ENCODE results near the gene TOM1L2.
"Not testable (repeated sequence)": the region's sequence is repeated elsewhere in the genome, so short reads cannot be mapped to it uniquely, and the experiment has no call there.

TOM1L2 gene

GRCh38 chr17:17913695-17914332 lies 58.4 kb downstream of the TOM1L2 start:
- Histone ChIP-seq H3K4me2 (peak overlapping the region; percentile 2 to 76 (median 54); a peak in 20 of 22 replicates), H3K27ac (no peak overlapping the region), H3K4me1 (peaks cover 9 to 27% (median 13%) of the 10 kb centered on the region in 10 experiments), H4K20me1 (peaks cover 0 to 6% (median 0%) of the 10 kb centered on the region in 11 experiments; a peak in 6 of 22 replicates), H3K27me3 (no peaks in the 10 kb centered on the region), H3K9ac (no peak overlapping the region; a peak in 1 of 22 replicates), H3K36me3 (peaks cover 0 to 6% (median 0%) of the 10 kb centered on the region in 11 experiments; a peak in 1 of 22 replicates), H3K9me3 (replicated peaks in 1 of 11) (peaks cover 0 to 8% (median 5%) of the 10 kb centered on the region in 11 experiments; a peak in 7 of 22 replicates), H3K4me3 (no peak overlapping the region)
- TF ChIP-seq Cebpa-rat (IDR thresholded peaks at IDR 0.05) = no peak

- H3K27me3 ChIP-seq; H4K20me1 ChIP-seq; H3K9ac ChIP-seq; H3K4me2 ChIP-seq; H3K9me3 ChIP-seq (replicated peaks in 1 of 11); H3K27ac ChIP-seq; H3K4me3 ChIP-seq: not testable (repeated sequence)
- Histone ChIP-seq H3K36me3 (peaks cover 0 to 12% (median 0%) of the 10 kb centered on the region in 11 experiments; a peak in 2 of 22 replicates), H3K4me1 (peaks cover 8 to 23% (median 12%) of the 10 kb centered on the region in 10 experiments)
Measured at GRCh38 chr17:17912336-17912735, 59.9 kb downstream of the TOM1L2 start.

DNA sequence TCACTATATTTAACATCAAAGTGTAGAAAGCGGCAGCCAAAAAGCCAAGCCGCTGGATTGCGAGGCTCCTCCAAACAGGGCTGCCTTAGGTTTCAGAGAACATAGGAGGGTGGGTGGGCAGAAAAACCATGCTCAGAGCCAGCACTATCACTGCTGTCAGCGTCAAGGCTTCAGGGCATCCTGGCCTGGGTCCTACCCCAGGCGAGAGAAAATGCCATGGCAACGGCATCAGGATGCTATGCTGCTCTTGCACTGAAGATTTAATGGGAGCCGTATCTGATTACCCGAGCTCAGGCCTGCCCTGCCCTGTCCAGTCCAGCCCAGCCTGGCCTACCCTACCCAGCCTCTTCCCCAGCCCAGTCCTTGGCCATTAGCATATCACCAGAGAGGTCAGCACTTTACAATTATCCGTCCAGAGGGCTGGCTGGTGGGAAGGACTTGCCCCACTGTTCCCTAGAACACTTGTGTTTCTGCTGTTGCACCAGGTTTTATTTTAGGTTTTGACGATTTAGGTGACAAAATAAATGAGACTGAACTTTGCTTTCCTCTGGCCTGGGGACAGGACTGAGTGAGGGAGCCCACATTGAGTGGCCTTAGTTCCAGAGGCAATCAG lies 61.1 kb downstream of the TOM1L2 start:
- H3K9ac ChIP-seq = no peak overlapping the region
- no peak overlapping the region for H3K4me2 ChIP-seq
- TF ChIP-seq Cebpa-rat (IDR thresholded peaks at IDR 0.05) = no peak
- H3K4me3 ChIP-seq = no peak overlapping the region
- H3K9me3 ChIP-seq (replicated peaks in 1 of 11) = peaks cover 0 to 8% (median 5%) of the 10 kb centered on the region in 11 experiments; a peak in 7 of 22 replicates
- H3K4me1 ChIP-seq = peaks cover 8 to 16% (median 12%) of the 10 kb centered on the region in 10 experiments
- H3K36me3 ChIP-seq = peaks cover 0 to 24% (median 0%) of the 10 kb centered on the region in 11 experiments; a peak in 5 of 22 replicates
- H3K27ac ChIP-seq = no peak overlapping the region
- no peaks in the 10 kb centered on the region for H3K27me3 ChIP-seq
- no peaks in the 10 kb centered on the region for H4K20me1 ChIP-seq

DNA sequence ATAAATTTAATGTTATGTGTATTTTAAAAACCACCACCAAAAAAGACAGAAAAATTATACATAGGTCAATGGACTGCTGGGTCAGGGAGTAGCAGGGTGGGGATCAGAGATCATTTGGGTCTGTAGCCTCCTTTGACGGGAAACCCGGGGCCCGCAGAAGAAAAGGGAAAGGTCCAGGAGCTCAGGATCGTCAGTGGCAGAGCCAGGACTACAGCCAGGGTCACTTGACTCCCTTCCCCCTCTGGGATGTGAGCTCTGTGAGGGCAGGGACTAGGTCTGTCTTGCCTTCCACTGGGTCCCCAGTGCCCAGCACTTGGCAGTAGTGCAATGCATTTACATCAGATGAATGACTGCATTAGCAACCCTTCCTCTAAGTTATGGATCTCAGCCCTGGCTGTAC lies 62.1 kb downstream of the TOM1L2 start:
- Histone ChIP-seq H4K20me1 (no peaks in the 10 kb centered on the region), H3K9me3 (replicated peaks in 1 of 11) (peaks cover 0 to 8% (median 5%) of the 10 kb centered on the region in 11 experiments; a peak in 7 of 22 replicates), H3K36me3 (peaks cover 0 to 32% (median 0%) of the 10 kb centered on the region in 11 experiments; a peak in 5 of 22 replicates), H3K4me1 (peaks cover 8 to 16% (median 12%) of the 10 kb centered on the region in 10 experiments), H3K4me3 (no peak overlapping the region), H3K4me2 (no peak overlapping the region), H3K27me3 (no peaks in the 10 kb centered on the region), H3K27ac (no peak overlapping the region), H3K9ac (no peak overlapping the region)
- no peak for TF ChIP-seq Cebpa-rat (IDR thresholded peaks at IDR 0.05)

GRCh38 chr17:17909078-17909477 lies 63.1 kb downstream of the TOM1L2 start:
- H3K4me2 ChIP-seq = no peak overlapping the region
- no peak overlapping the region for H3K9ac ChIP-seq
- H4K20me1 ChIP-seq = no peaks in the 10 kb centered on the region
- H3K4me1 ChIP-seq = peaks cover 3 to 14% (median 6%) of the 10 kb centered on the region in 10 experiments
- H3K27me3 ChIP-seq = no peaks in the 10 kb centered on the region
- H3K4me3 ChIP-seq = no peak overlapping the region
- H3K9me3 ChIP-seq (replicated peaks in 1 of 11) = peaks cover 0 to 8% (median 5%) of the 10 kb centered on the region in 11 experiments; a peak in 7 of 22 replicates
- H3K36me3 ChIP-seq = peaks cover 0 to 41% (median 0%) of the 10 kb centered on the region in 11 experiments; a peak in 5 of 22 replicates
- no peak for TF ChIP-seq Cebpa-rat (IDR thresholded peaks at IDR 0.05)
- no peak overlapping the region for H3K27ac ChIP-seq

DNA sequence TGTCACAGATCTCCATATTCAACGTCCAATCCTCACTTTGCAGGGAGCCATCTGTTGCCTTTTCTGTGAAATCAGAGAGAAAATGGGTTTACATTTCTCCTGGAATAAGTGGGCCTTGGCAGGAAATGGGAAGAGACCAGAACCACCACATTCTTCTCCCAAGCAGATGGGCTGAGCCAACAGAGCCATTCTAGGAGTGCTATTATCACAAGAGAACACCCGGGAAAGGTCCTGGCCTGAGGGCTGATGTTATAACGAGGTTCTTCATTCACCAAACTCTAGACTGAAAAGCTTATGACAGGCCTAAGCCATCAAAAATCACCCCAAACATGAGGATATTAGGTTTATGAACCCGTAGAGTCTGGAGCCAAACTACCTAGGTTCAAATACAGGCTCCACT lies 64.7 kb downstream of the TOM1L2 start:
- H3K36me3 ChIP-seq = peaks cover 0 to 41% (median 0%) of the 10 kb centered on the region in 11 experiments; a peak in 5 of 22 replicates
- H3K4me2 ChIP-seq = no peak overlapping the region
- H3K27me3 ChIP-seq = no peaks in the 10 kb centered on the region
- no peak overlapping the region for H3K4me3 ChIP-seq
- no peak for TF ChIP-seq Cebpa-rat (IDR thresholded peaks at IDR 0.05)
- H4K20me1 ChIP-seq = no peaks in the 10 kb centered on the region
- H3K9me3 ChIP-seq (replicated peaks in 1 of 11) = peaks cover 0 to 4% (median under 1%) of the 10 kb centered on the region in 11 experiments; a peak in 7 of 22 replicates
- peaks cover 0 to 13% (median 0%) of the 10 kb centered on the region in 10 experiments; a peak in 3 of 20 replicates for H3K4me1 ChIP-seq
- H3K27ac ChIP-seq = no peak overlapping the region
- H3K9ac ChIP-seq = no peak overlapping the region

DNA sequence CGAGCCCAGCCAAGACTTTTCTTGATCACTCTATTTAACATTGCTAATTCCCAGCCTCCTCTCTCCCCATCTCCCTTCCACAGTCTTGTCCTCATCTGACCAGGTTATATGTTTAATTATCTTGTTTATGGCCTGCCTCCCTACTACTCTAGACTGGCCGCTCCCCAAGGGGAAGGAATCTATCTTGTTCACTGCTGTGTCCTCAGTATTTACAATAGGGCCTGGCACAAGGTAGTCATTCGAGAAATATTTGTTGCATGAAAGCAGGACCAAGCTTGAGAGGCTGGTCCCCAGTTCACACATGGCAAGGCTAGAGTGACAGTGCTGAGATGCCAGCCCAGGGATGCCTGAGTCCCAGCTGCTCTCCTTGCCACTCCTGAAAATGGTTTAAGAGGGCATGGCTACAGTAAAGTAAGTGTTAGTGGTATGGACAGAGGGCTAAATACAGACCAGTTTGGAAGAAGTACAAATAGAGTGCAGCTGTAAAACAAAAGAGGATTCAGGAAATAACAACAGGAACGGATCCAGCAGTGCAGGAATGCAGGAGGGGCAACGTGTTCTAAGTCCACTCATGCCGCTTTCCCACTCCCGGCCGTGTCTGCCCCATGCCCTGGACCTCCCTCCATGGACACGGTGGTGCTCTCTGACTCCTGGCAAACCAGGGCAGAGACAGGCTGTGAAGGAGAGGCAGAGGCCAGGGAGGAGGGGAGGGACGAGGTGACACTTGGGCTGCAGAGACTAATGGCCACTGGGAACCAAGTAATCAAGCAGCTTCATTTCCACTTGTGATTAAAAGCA lies 65.6 kb downstream of the TOM1L2 start:
- Histone ChIP-seq H3K27ac (no peak overlapping the region), H3K4me3 (no peak overlapping the region), H3K9ac (no peak overlapping the region), H3K4me2 (no peak overlapping the region), H3K27me3 (no peaks in the 10 kb centered on the region), H3K4me1 (peaks cover under 1 to 21% (median 2%) of the 10 kb centered on the region in 10 experiments; a peak in 16 of 20 replicates), H3K36me3 (peaks cover 0 to 41% (median 0%) of the 10 kb centered on the region in 11 experiments; a peak in 5 of 22 replicates), H3K9me3 (replicated peaks in 1 of 11) (no peaks in the 10 kb centered on the region), H4K20me1 (no peaks in the 10 kb centered on the region)
- TF ChIP-seq Cebpa-rat (IDR thresholded peaks at IDR 0.05) = no peak

GRCh38 chr17:17905036-17905320 lies 67.2 kb downstream of the TOM1L2 start:
- Histone ChIP-seq H3K9ac (no peak overlapping the region), H3K4me2 (no peak overlapping the region), H3K4me3 (no peak overlapping the region), H4K20me1 (no peaks in the 10 kb centered on the region), H3K4me1 (peaks cover 13 to 37% (median 15%) of the 10 kb centered on the region in 10 experiments), H3K27me3 (no peaks in the 10 kb centered on the region), H3K9me3 (replicated peaks in 1 of 11) (no peaks in the 10 kb centered on the region), H3K27ac (no peak overlapping the region), H3K36me3 (peaks cover 0 to 41% (median 0%) of the 10 kb centered on the region in 11 experiments; a peak in 4 of 22 replicates)
- TF ChIP-seq Cebpa-rat (IDR thresholded peaks at IDR 0.05) = no peak

All from BLaER1 treated with 17β-estradiol and CSF1 and Interleukin-3, amounts not matched to agents 10 nM and 100 nM (cell line).